Duodenal mucosa (tissue), 2 donors: Measurements from ENCODE around the gene OR56A4.
"Not testable (repeated sequence)": the region's sequence is repeated elsewhere in the genome, so short reads cannot be mapped to it uniquely, and the experiment has no call there.

Source experiments
- H3K27ac ChIP-seq: one replicate; pipeline ENCODE4 v1.7.0; 2013; ENCODE audit warnings: low read depth, low read length
- H3K27me3 ChIP-seq, 2 donors: one replicate each; pipeline ENCODE4 v1.7.0; 2013; ENCODE audit warnings: low read length in 2 of 2, control low read depth in 1 of 2; ENCODE audit not compliant: insufficient read depth in 2 of 2, control insufficient read depth in 1 of 2
- H3K36me3 ChIP-seq, 2 donors: one replicate each; pipeline ENCODE4 v1.7.0; 2013; ENCODE audit warnings: low read length in 2 of 2, control low read depth in 1 of 2; ENCODE audit not compliant: insufficient read depth in 2 of 2, control insufficient read depth in 1 of 2
- H3K4me1 ChIP-seq, 2 donors: one replicate each; pipeline ENCODE4 v1.7.0; 2013; ENCODE audit warnings: low read length in 2 of 2, control low read depth in 1 of 2; ENCODE audit not compliant: insufficient read depth in 2 of 2, control insufficient read depth in 1 of 2
- H3K4me3 ChIP-seq, 2 donors: one replicate each; pipeline ENCODE4 v1.7.0; 2013; ENCODE audit warnings: low read length in 2 of 2, low read depth in 1 of 2
- H3K9ac ChIP-seq, 2 donors: one replicate each; pipeline ENCODE4 v1.7.0; 2013; ENCODE audit warnings: low read length in 2 of 2, low read depth in 1 of 2
- H3K9me3 ChIP-seq, 2 donors: one replicate each; pipeline ENCODE4 v1.7.0; 2013; ENCODE audit warnings: low read length in 2 of 2, control low read depth in 1 of 2; ENCODE audit not compliant: control insufficient read depth in 1 of 2

OR56A4 gene

GRCh38 chr11:5967708-5968107 is 39.0 kb downstream of the OR56A4 start:
- Histone ChIP-seq H3K9me3 (peaks cover 0 to 4% of the 10 kb centered on the region in 2 donors), H3K4me1 (no peaks in the 10 kb centered on the region), H3K9ac (no peak overlapping the region), H3K36me3 (no peaks in the 10 kb centered on the region), H3K4me3 (no peak overlapping the region), H3K27ac (no peak overlapping the region), H3K27me3 (no peaks in the 10 kb centered on the region)

- Histone ChIP-seq H3K27ac (no peak overlapping the region), H3K36me3 (no peaks in the 10 kb centered on the region), H3K4me1 (no peaks in the 10 kb centered on the region), H3K9ac (no peak overlapping the region), H3K27me3 (no peaks in the 10 kb centered on the region), H3K4me3 (no peak overlapping the region), H3K9me3 (peaks cover 0 to 4% of the 10 kb centered on the region in 2 donors)
These were observed 39.8 kb downstream of the OR56A4 start for GRCh38 chr11:5966958-5967357.

- not testable (repeated sequence) for H3K36me3 ChIP-seq, H3K27me3 ChIP-seq, H3K27ac ChIP-seq, H3K9me3 ChIP-seq, H3K4me3 ChIP-seq, H3K4me1 ChIP-seq, H3K9ac ChIP-seq
These were observed 45.9 kb downstream of the OR56A4 start for GRCh38 chr11:5960704-5961320.

- H3K36me3 ChIP-seq, result no peaks in the 10 kb centered on the region
- no peak overlapping the region for H3K9ac ChIP-seq
- no peaks in the 10 kb centered on the region for H3K4me1 ChIP-seq
- peaks cover 0 to 5% of the 10 kb centered on the region in 2 donors for H3K9me3 ChIP-seq
- no peaks in the 10 kb centered on the region for H3K27me3 ChIP-seq
- no peak overlapping the region for H3K27ac ChIP-seq
- H3K4me3 ChIP-seq, result no peak overlapping the region
These were observed 51.2 kb downstream of the OR56A4 start for GRCh38 chr11:5955586-5955985.
